HL-60 (cell line): ENCODE data around the gene OR2C1.

Experiments
- CTCF ChIP-seq: IDR thresholded peaks from one replicate; pipeline ENCODE4 v1.5.1; 2011; ENCODE audit warnings: low read length, control low read depth, inconsistent platforms; ENCODE audit not compliant: insufficient read depth
- GABPA ChIP-seq: IDR thresholded peaks from 2 replicates; pipeline ENCODE4 v1.6.1; 2012; ENCODE audit warnings: low read depth
- POLR2AphosphoS5 ChIP-seq: IDR thresholded peaks from 2 replicates; pipeline ENCODE4 v1.6.1; 2012; ENCODE audit warnings: low read depth
- REST ChIP-seq: IDR thresholded peaks from 2 replicates; pipeline ENCODE4 v1.6.1; 2012; ENCODE audit warnings: low read depth; ENCODE audit not compliant: insufficient replicate concordance
- SPI1 ChIP-seq: IDR thresholded peaks from 2 replicates; pipeline ENCODE4 v1.6.1; 2012; ENCODE audit warnings: low read depth, mild to moderate bottlenecking, borderline replicate concordance

DNA sequence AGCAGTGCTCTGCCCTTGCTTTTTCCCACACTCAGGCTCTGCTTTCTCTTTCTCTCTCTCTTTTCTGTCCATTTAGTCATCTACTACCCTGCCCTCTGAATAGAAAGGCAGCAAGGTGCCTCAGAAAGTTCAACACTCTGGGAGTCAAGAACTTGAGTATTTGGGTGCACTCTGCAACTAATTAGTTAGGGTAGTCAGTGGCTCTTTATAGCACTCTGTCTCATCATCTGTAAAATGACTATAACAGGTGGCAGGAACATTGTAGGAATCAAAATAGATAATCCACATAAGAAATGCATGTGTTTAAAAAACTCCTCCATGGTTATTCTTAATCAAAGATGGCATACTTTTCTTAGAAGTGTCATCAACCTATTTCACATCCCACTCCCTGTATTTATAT lies 7.2 kb downstream of the OR2C1 start:
- TF ChIP-seq POLR2AphosphoS5, result no peak
- TF ChIP-seq CTCF, result no peak
- no peak for TF ChIP-seq GABPA
- TF ChIP-seq REST, result no peak
- no peak for TF ChIP-seq SPI1
